Measurements from ENCODE around the gene LRRC43. TPM values are rescaled to one million over a fixed set of nuclear protein-coding genes. Genes with fewer than 3 reads are reported as not detected.

The LRRC43 gene
- total RNA-seq, 1 experiment from 2014 or later: 0.46 TPM

DNA sequence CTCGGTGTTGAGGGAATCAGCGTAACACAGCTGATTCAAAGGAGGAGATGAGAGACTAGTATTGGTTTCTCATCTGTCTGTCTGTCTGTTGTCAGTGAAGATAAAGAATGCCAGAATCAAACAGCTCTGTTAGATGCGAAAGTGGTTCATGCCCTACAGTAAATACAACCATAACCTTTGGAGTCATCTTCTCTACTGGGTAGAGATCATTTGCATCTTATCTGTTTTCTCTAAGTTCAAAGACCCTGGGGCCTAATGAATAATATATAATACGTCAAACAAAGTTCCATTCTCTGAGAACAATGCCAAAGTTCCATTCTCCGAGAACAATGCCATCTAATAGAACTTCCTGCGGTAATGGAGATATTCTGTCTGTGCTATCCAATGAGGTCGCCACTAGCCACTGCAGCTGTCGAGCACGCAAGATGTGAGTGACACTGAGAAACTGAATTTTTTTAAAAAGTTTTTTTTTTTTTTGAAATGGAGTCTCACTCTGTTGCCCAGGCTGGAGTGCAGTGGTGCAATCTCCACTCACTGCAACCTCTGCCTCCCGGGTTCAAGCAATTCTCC, 15.5 kb upstream of the LRRC43 start:
- no peak overlapping the region for H3K4me3 Mint-ChIP-seq
- no peak overlapping the region for H3K27ac Mint-ChIP-seq
- no peak overlapping the region for H3K14ac ChIP-seq (ENCODE audit: insufficient read depth, low read length)
- WGBS (ENCODE audit: extremely low coverage, insufficient read length, low lambda C conversion rate): no CpG with 5 or more reads among the region's 10 CpGs
- H3K79me1 ChIP-seq (ENCODE audit: insufficient read depth, low read depth, low read length, poor library complexity, severe bottlenecking): no peaks in the 10 kb centered on the region
- H2BK12ac ChIP-seq (ENCODE audit: insufficient read length, low read depth, low read length): no peak overlapping the region
- no peaks in the 10 kb centered on the region for H3K36me3 Mint-ChIP-seq (ENCODE audit: insufficient read depth in 1 of 3, low read depth in 3 of 3)
- H3K79me2 ChIP-seq (ENCODE audit: insufficient read depth, low read length): no peaks in the 10 kb centered on the region
- no peaks in the 10 kb centered on the region for H3K27me3 ChIP-seq (ENCODE audit: insufficient read depth, low read length)
- H3K4me1 Mint-ChIP-seq: peaks cover 5 to 6% of the 10 kb centered on the region in 2 experiments; a peak in 2 of 4 replicates
- no peak overlapping the region for H4K5ac ChIP-seq (ENCODE audit: insufficient read length, low read depth, low read length)
- H3K9me3 ChIP-seq (ENCODE audit: control insufficient read depth, low read depth, low read length): no peaks in the 10 kb centered on the region
- no peak for DNase-seq
- no peak overlapping the region for H3K56ac ChIP-seq (ENCODE audit: insufficient read length, low read depth, low read length)
- H2BK20ac ChIP-seq (ENCODE audit: low read depth, low read length, poor library complexity, severe bottlenecking): no peak overlapping the region
- no peak overlapping the region for H2AFZ ChIP-seq (ENCODE audit: low read length)
- H3K23ac ChIP-seq (ENCODE audit: insufficient read length, low read depth, low read length): no peak overlapping the region
- no peak overlapping the region for H4K91ac ChIP-seq (ENCODE audit: insufficient read length, low read depth, low read length)
- H2AK5ac ChIP-seq (ENCODE audit: insufficient read length, low read length): no peak overlapping the region
- H3K27me3 Mint-ChIP-seq (ENCODE audit: low read depth): peaks cover 3% of the 10 kb centered on the region
- H3K4me2 ChIP-seq (ENCODE audit: insufficient read depth, insufficient read length, low read length): no peak overlapping the region
- H3K27ac ChIP-seq (ENCODE audit: insufficient read length, low read depth, low read length): no peak overlapping the region
- H2BK5ac ChIP-seq (ENCODE audit: insufficient read length, low read length): no peak overlapping the region
- no peak for TF ChIP-seq CTCF (conservative IDR thresholded peaks at IDR 0.05)
- H3K9me3 Mint-ChIP-seq: no peaks in the 10 kb centered on the region
- H3K9ac ChIP-seq (ENCODE audit: extremely low read depth, insufficient read length, low read length): no peak overlapping the region
- H3K18ac ChIP-seq (ENCODE audit: insufficient read length, low read depth, low read length): no peak overlapping the region
- no peak overlapping the region for H3K4ac ChIP-seq (ENCODE audit: low read depth, low read length)
- no peak overlapping the region for H2BK120ac ChIP-seq (ENCODE audit: low read depth, low read length, poor library complexity, severe bottlenecking)
- no peak overlapping the region for H3T11ph ChIP-seq (ENCODE audit: low read length)
- H2BK15ac ChIP-seq (ENCODE audit: low read depth, low read length): no peak overlapping the region
- no peaks in the 10 kb centered on the region for H3K23me2 ChIP-seq (ENCODE audit: insufficient read length, low read depth, low read length, poor library complexity, severe bottlenecking)
- H4K20me1 ChIP-seq (ENCODE audit: control insufficient read depth, insufficient read depth, insufficient read length): no peaks in the 10 kb centered on the region
- H4K8ac ChIP-seq (replicated peaks; ENCODE audit: insufficient read length, low read depth, low read length): no peak overlapping the region
- no peaks in the 10 kb centered on the region for H3K4me1 ChIP-seq (ENCODE audit: insufficient read depth, low read length)
